Esophagus mucosa (tissue), 1 donor: ENCODE data around the gene TLL2. TPM values are rescaled to one million over a fixed set of nuclear protein-coding genes. Genes with fewer than 3 reads are reported as not detected.

Source experiments
- ATAC-seq: fragments of 200-7000 bp; cut with Tn5 transposase; one replicate; pipeline ENCODE4 v1.9.1; 2020
- total RNA-seq: library from RNA; stranded (reverse); gene quantifications from one replicate; pipeline ENCODE4 v1.2.4, GENCODE V29; 2023
- donor health status: DM: yes; HTN: yes; CAD: no.

TLL2 gene
- total RNA-seq, 1 donor from 2014 or later, result 0.12 TPM

- ATAC-seq, result no peak
Observed at GRCh38 chr10:96357038-96357620, 156.6 kb downstream of the TLL2 start.

- no peak for ATAC-seq
Observed at GRCh38 chr10:96352582-96352981, 161.1 kb downstream of the TLL2 start.

- no peak for ATAC-seq
Observed at GRCh38 chr10:96352027-96352426, 161.7 kb downstream of the TLL2 start.

GRCh38 chr10:96346295-96346694, 167.4 kb downstream of the TLL2 start:
- ATAC-seq, result no peak

- no peak for ATAC-seq
Observed at GRCh38 chr10:96345222-96345621, 168.5 kb downstream of the TLL2 start.

- no peak for ATAC-seq
Observed at GRCh38 chr10:96344178-96344577, 169.5 kb downstream of the TLL2 start.

- ATAC-seq, result no peak
Observed at GRCh38 chr10:96342402-96342801, 171.3 kb downstream of the TLL2 start.

GRCh38 chr10:96341219-96342182, 172.2 kb downstream of the TLL2 start:
- no peak for ATAC-seq

GRCh38 chr10:96339956-96340904, 173.5 kb downstream of the TLL2 start:
- peak; percentile 69 for ATAC-seq

GRCh38 chr10:96339383-96339782, 174.3 kb downstream of the TLL2 start:
- no peak for ATAC-seq

GRCh38 chr10:96338279-96338925, 175.3 kb downstream of the TLL2 start:
- no peak for ATAC-seq

- ATAC-seq, result no peak
Observed at GRCh38 chr10:96337106-96337505, 176.6 kb downstream of the TLL2 start.

GRCh38 chr10:96334616-96335526, 178.9 kb downstream of the TLL2 start:
- no peak for ATAC-seq

- ATAC-seq, result no peak
Observed at GRCh38 chr10:96333101-96333500, 180.6 kb downstream of the TLL2 start.

GRCh38 chr10:96327462-96327861, 186.3 kb downstream of the TLL2 start:
- ATAC-seq, result no peak

- no peak for ATAC-seq
Observed at GRCh38 chr10:96325719-96326373, 187.9 kb downstream of the TLL2 start.

- ATAC-seq, result no peak
Observed at GRCh38 chr10:96324447-96324846, 189.3 kb downstream of the TLL2 start.

- no peak for ATAC-seq
Observed at GRCh38 chr10:96322275-96322674, 191.5 kb downstream of the TLL2 start.

GRCh38 chr10:96321822-96322221, 191.9 kb downstream of the TLL2 start:
- no peak for ATAC-seq

GRCh38 chr10:96319754-96320474, 193.8 kb downstream of the TLL2 start:
- no peak for ATAC-seq
